GM12878 (cell line): ENCODE data around the gene CLTCL1. TPM values are rescaled to one million over a fixed set of nuclear protein-coding genes. Genes with fewer than 3 reads are reported as not detected.

ENCODE experiments used
- ATAC-seq: fragments of 200-7000 bp; cut with Tn5 transposase; 3 replicates; pipeline ENCODE4 v1.9.1; 2020; ENCODE audit warnings: mild to moderate bottlenecking, moderate library complexity
- BruUV-seq: library from RNA; stranded (reverse); fragments of 400-500 nt; replicated peaks from 2 replicates; lab custom pipeline; 2021; lab: Mats Ljungman, UMichigan
- CTCF ChIA-PET: fragments of 300-600 bp; sonication (Branson Sonifier 250); formaldehyde crosslinking; extraction: SDS; loops from one replicate; lab custom pipeline; 2021; ENCODE audit warnings: inconsistent platforms; lab: Yijun Ruan, JAX
- POLR2A ChIA-PET: fragments of 350-600 bp; formaldehyde crosslinking; extraction: SDS; loops from one replicate; lab custom pipeline; 2021; ENCODE audit warnings: inconsistent platforms; lab: Charles Lee
- RAD21 ChIA-PET: fragments of 300-600 bp; sonication (Branson Sonifier 250); formaldehyde crosslinking; loops from one replicate; lab custom pipeline; 2023; ENCODE audit warnings: antibody characterized with exemption; ENCODE audit not compliant: unreplicated experiment; lab: Charles Lee
- SMC1A ChIA-PET: fragments of 300-600 bp; sonication (Branson Sonifier 250); formaldehyde crosslinking; loops from one replicate; lab custom pipeline; 2023; ENCODE audit not compliant: unreplicated experiment, uncharacterized antibody; lab: Charles Lee
- DNase-seq: peaks from one replicate; pipeline ENCODE4 v3.0.0-alpha.2; 2011; ENCODE audit warnings: low read depth, low spot score
- FAIRE-seq: peaks from 3 replicates; lab custom pipeline; 2011; peaks lifted over from hg19 to GRCh38; lab: Jason Lieb, UNC
- H2AFZ ChIP-seq: 2 replicates; pipeline ENCODE4 v1.6.0; 2011; ENCODE audit warnings: low read depth, low read length, control low read depth; ENCODE audit not compliant: control insufficient read depth
- H3K27ac ChIP-seq: 2 replicates; pipeline ENCODE4 v1.5.1; 2011; ENCODE audit warnings: control low read depth; ENCODE audit not compliant: control insufficient read depth, insufficient read depth
- H3K27me3 ChIP-seq, 2 experiments: replicated peaks in 1 of 2; 2 replicates each; pipeline versions ENCODE4 v1.6.0 to v1.6.1; 2011; ENCODE audit warnings: low read length in 1 of 2; ENCODE audit not compliant: control insufficient read depth in 2 of 2, insufficient read depth in 2 of 2
- H3K36me3 ChIP-seq, 2 experiments: 2 replicates each; pipeline ENCODE4 v1.5.1; 2011; ENCODE audit warnings: low read length in 1 of 2; ENCODE audit not compliant: control insufficient read depth in 2 of 2, insufficient read depth in 2 of 2
- H3K4me1 ChIP-seq: 2 replicates; pipeline ENCODE4 v1.6.1; 2011; ENCODE audit warnings: mild to moderate bottlenecking, low read length, moderate library complexity, mixed read lengths; ENCODE audit not compliant: control insufficient read depth, insufficient read depth
- H3K4me2 ChIP-seq: 2 replicates; pipeline ENCODE4 v1.6.0; 2011; ENCODE audit warnings: control low read depth; ENCODE audit not compliant: control insufficient read depth, insufficient read depth
- H3K4me3 ChIP-seq: fragments of 200-600 bp; sonication (generic); 2 replicates; pipeline ENCODE4 v1.5.1; 2016
- H3K79me2 ChIP-seq: 2 replicates; pipeline ENCODE4 v1.6.0; 2011; ENCODE audit warnings: low read length; ENCODE audit not compliant: control insufficient read depth, insufficient read depth
- H3K9ac ChIP-seq: 2 replicates; pipeline ENCODE4 v1.8.0; 2011; ENCODE audit warnings: low read length, control low read depth, mixed read lengths; ENCODE audit not compliant: control insufficient read depth, insufficient read depth
- H3K9me3 ChIP-seq: replicated peaks from 3 replicates; pipeline ENCODE4 v1.5.1; 2011; ENCODE audit warnings: mild to moderate bottlenecking, low read length; ENCODE audit not compliant: control insufficient read depth, insufficient read depth
- H4K20me1 ChIP-seq: 2 replicates; pipeline ENCODE4 v1.6.0; 2011; ENCODE audit not compliant: control insufficient read depth, insufficient read depth
- ATF3 ChIP-seq: IDR thresholded peaks from 2 replicates; pipeline ENCODE4 v1.6.1; 2011; ENCODE audit warnings: low read depth, mild to moderate bottlenecking, low read length, moderate library complexity, borderline replicate concordance; ENCODE audit errors: extremely low read depth
- BCL11A ChIP-seq: IDR thresholded peaks from 2 replicates; pipeline ENCODE4 v1.6.1; 2011; ENCODE audit warnings: low read depth, low read length
- EED ChIP-seq: sonication (generic); IDR thresholded peaks from 2 replicates; pipeline ENCODE4 v1.6.1; 2016; ENCODE audit warnings: antibody characterized with exemption, low read depth
- IRF4 ChIP-seq: IDR thresholded peaks from 2 replicates; pipeline ENCODE4 v1.6.1; 2011; ENCODE audit warnings: low read depth, low read length
- KAT2A ChIP-seq: conservative IDR thresholded peaks from 2 replicates; pipeline ENCODE4 v1.6.1; 2011; ENCODE audit warnings: low read depth, low read length; ENCODE audit not compliant: control insufficient read depth
- MTA2 ChIP-seq: fragments of 450-650 bp; IDR thresholded peaks from 2 replicates; pipeline ENCODE4 v1.6.1; 2016; ENCODE audit warnings: low read depth, mild to moderate bottlenecking, moderate library complexity
- MTA3 ChIP-seq: IDR thresholded peaks from 2 replicates; pipeline ENCODE4 v1.6.1; 2012; ENCODE audit warnings: low read length, inconsistent platforms, borderline replicate concordance
- RB1 ChIP-seq: fragments of 450-650 bp; formaldehyde crosslinking; IDR thresholded peaks from 2 replicates; pipeline ENCODE4 v1.6.1; 2017; ENCODE audit warnings: mild to moderate bottlenecking, borderline replicate concordance
- RELA ChIP-seq: fragments of 450-650 bp; IDR thresholded peaks from 2 replicates; pipeline ENCODE4 v1.8.0; 2014; ENCODE audit warnings: borderline replicate concordance; ENCODE audit not compliant: partially characterized antibody
- SMARCA5 ChIP-seq: fragments of 450-650 bp; IDR thresholded peaks from 2 replicates; pipeline ENCODE4 v1.6.1; 2017; ENCODE audit warnings: mild to moderate bottlenecking
- SMC3 ChIP-seq: IDR thresholded peaks from 2 replicates; pipeline ENCODE4 v1.6.1; 2011; ENCODE audit warnings: low read length, improper control_type of control experiment, borderline replicate concordance
- WGBS: methylation state at CpG from one replicate; pipeline ENCODE4 v1.1.6; 2016; ENCODE audit warnings: low lambda C conversion rate; ENCODE audit not compliant: insufficient replicate concordance, insufficient coverage; ENCODE audit errors: missing lambda C conversion rate; 5-methylcytosine and 5-hydroxymethylcytosine counted together
- in situ Hi-C: fragments of 300-500 bp; cut with MboI; formaldehyde crosslinking; loops from 9 replicates; pipeline ENCODE4 v1.14.3; 2018; ENCODE audit warnings: mixed read lengths
- intact Hi-C: fragments of 100-400 bp; cut with micrococcal nuclease; formaldehyde crosslinking; loops from one replicate; pipeline ENCODE4 v1.14.2; 2022; ENCODE audit not compliant: unreplicated experiment
- polyA plus RNA-seq, 11 experiments: library from polyadenylated mRNA; depleted of rRNA in 4 of 11; unstranded in 6 of 11; stranded (reverse) in 5 of 11; fragments of >200 nt; fragmentation: Nextera tagmentation in 4 of 11; fragmentation: Illumina TruSeq in 1 of 11; extraction: Ambion mirVana in 4 of 11; extraction: Trizol in 1 of 11; gene quantifications; 1 replicate in 1 of 11; 2 replicates in 10 of 11; pipeline versions ENCODE4 v1.2.1 to v1.2.3, GENCODE V29; 2011 to 2016; ENCODE audit warnings: inconsistent platforms in 2 of 11, missing spikeins in 2 of 11, low read depth in 1 of 11
- total RNA-seq, 4 experiments: library from RNA; depleted of rRNA in 3 of 4; stranded (reverse); fragments of >200 nt in 3 of 4; fragmentation: Illumina TruSeq in 1 of 4; extraction: Trizol in 1 of 4; gene quantifications; 2 replicates each; pipeline versions ENCODE4 v1.2.1 to v1.2.3, GENCODE V29; 2013 to 2021

CLTCL1 gene
- total and polyA plus RNA-seq, 10 of the 15 experiments (the other 5 are each of a cell fraction or from before 2014, with no cell fraction given): under 0.01 to 0.35 (median 0.12) TPM; not detected in 2

GRCh38 chr22:19290400-19291217 is 910 bp downstream of the CLTCL1 start:
- 25% methylated on average over 27 of the region's 27 CpGs for WGBS
- RAD21 ChIA-PET: no interaction called here
- CTCF ChIA-PET: interaction anchor here (1.1 kb wide), 1 partner anchor 620 kb away, joined by 3 read pairs; no protein-coding TSS in a partner anchor
- DNase-seq: no peak
- H3K4me2 ChIP-seq: peak overlapping the region; percentile 94
- peak overlapping the region; percentile 70 for H3K4me3 ChIP-seq
- H3K27me3 ChIP-seq: peaks cover 7 to 15% of the 10 kb centered on the region in 2 experiments
- no peak overlapping the region for H3K9ac ChIP-seq
- H3K27ac ChIP-seq: no peak overlapping the region
- FAIRE-seq: no peak
- H3K36me3 ChIP-seq: no peaks in the 10 kb centered on the region
- no peak for TF ChIP-seq MTA3
- no peak for TF ChIP-seq SMARCA5
- no peak for TF ChIP-seq SMC3
- no peak for TF ChIP-seq IRF4
- no peak for TF ChIP-seq RB1
- no peak for TF ChIP-seq EED
- TF ChIP-seq KAT2A: no peak
- TF ChIP-seq BCL11A: no peak
- no peak for TF ChIP-seq MTA2
- no peak for TF ChIP-seq RELA
- TF ChIP-seq ATF3: no peak
- SMC1A ChIA-PET: no interaction called here
- H3K4me1 ChIP-seq: peaks cover 9% of the 10 kb centered on the region
- no peaks in the 10 kb centered on the region for H3K79me2 ChIP-seq
- BruUV-seq: no TSS peak
- no peaks in the 10 kb centered on the region for H3K9me3 ChIP-seq
- peak overlapping the region; percentile 75 for H2AFZ ChIP-seq
- intact Hi-C loops (loop anchor here (10.0 kb wide), 2 partner anchors 134 to 184 kb away; partner anchors contain the start of genes CDC45 and UFD1), in situ Hi-C loops (loop anchor here (5.0 kb wide), 1 partner anchor 108 kb away; no protein-coding TSS in a partner anchor)
- POLR2A ChIA-PET: no interaction called here
- no peaks in the 10 kb centered on the region for H4K20me1 ChIP-seq
- no peak; the same call in 2 of the 3 replicates for ATAC-seq
